GM23248 (cell line): Measurements from ENCODE around the gene GPATCH8. TPM values are rescaled to one million over a fixed set of nuclear protein-coding genes. Genes with fewer than 3 reads are reported as not detected.
A peak's percentile ranks its signal among the peaks of the same experiment; 100 is the strongest.

Experiments
- DNase-seq: peaks from one replicate; pipeline ENCODE4 v3.0.0-alpha.2; 2015
- H2AFZ ChIP-seq: fragments of 200-600 bp; sonication (generic); 2 replicates; pipeline ENCODE4 v1.6.1; 2016; ENCODE audit warnings: antibody characterized with exemption
- H3F3A ChIP-seq: fragments of 200-600 bp; sonication (generic); 2 replicates; pipeline ENCODE4 v1.6.1; 2016; ENCODE audit warnings: mild to moderate bottlenecking, antibody characterized with exemption, mixed run types; ENCODE audit not compliant: insufficient read depth
- H3K27ac ChIP-seq: fragments of 200-600 bp; sonication (generic); 2 replicates; pipeline ENCODE4 v1.5.1; 2016; ENCODE audit warnings: mild to moderate bottlenecking
- H3K27me3 ChIP-seq: fragments of 200-600 bp; sonication (generic); replicated peaks from 2 replicates; pipeline ENCODE4 v1.6.1; 2016; ENCODE audit warnings: mild to moderate bottlenecking; ENCODE audit not compliant: insufficient read depth
- H3K36me3 ChIP-seq: fragments of 200-600 bp; sonication (generic); 2 replicates; pipeline ENCODE4 v1.6.1; 2016; ENCODE audit warnings: low read depth, mild to moderate bottlenecking
- H3K4me1 ChIP-seq: fragments of 200-600 bp; sonication (generic); 2 replicates; pipeline ENCODE4 v1.6.1; 2016; ENCODE audit warnings: mild to moderate bottlenecking; ENCODE audit not compliant: insufficient read depth
- H3K4me2 ChIP-seq: fragments of 200-600 bp; sonication (generic); one replicate; pipeline ENCODE4 v1.6.1; 2016; ENCODE audit warnings: mild to moderate bottlenecking; ENCODE audit not compliant: unreplicated experiment
- H3K4me3 ChIP-seq: fragments of 200-600 bp; sonication (generic); 2 replicates; pipeline ENCODE4 v1.5.1; 2016; ENCODE audit warnings: mild to moderate bottlenecking
- H3K79me2 ChIP-seq: fragments of 200-600 bp; sonication (generic); 2 replicates; pipeline ENCODE4 v1.6.1; 2016; ENCODE audit warnings: mild to moderate bottlenecking; ENCODE audit not compliant: insufficient read depth
- H3K9ac ChIP-seq: fragments of 200-600 bp; sonication (generic); 2 replicates; pipeline ENCODE4 v1.6.1; 2016; ENCODE audit warnings: mild to moderate bottlenecking
- H3K9me2 ChIP-seq: fragments of 200-600 bp; sonication (generic); 2 replicates; pipeline ENCODE4 v1.6.1; 2016; ENCODE audit warnings: mixed run types, mild to moderate bottlenecking, moderate library complexity; ENCODE audit not compliant: insufficient read depth
- H3K9me3 ChIP-seq: fragments of 200-600 bp; sonication (generic); one replicate; pipeline ENCODE4 v1.6.1; 2017; ENCODE audit warnings: low read depth
- H4K20me1 ChIP-seq: fragments of 200-600 bp; sonication (generic); 2 replicates; pipeline ENCODE4 v1.6.0; 2016; ENCODE audit not compliant: insufficient read depth
- EZH2 ChIP-seq: fragments of 200-600 bp; sonication (generic); IDR thresholded peaks from 2 replicates; pipeline ENCODE4 v1.6.1; 2018; ENCODE audit warnings: antibody characterized with exemption, mild to moderate bottlenecking; ENCODE audit not compliant: insufficient read depth, poor library complexity, severe bottlenecking
- EZH2phosphoT487 ChIP-seq: fragments of 200-600 bp; sonication (generic); IDR thresholded peaks from 2 replicates; pipeline ENCODE4 v1.6.1; 2018; ENCODE audit warnings: antibody characterized with exemption, moderate library complexity, mild to moderate bottlenecking, low read depth; ENCODE audit not compliant: insufficient read depth
- WGBS, 2 experiments: methylation state at CpG; one replicate each; pipeline ENCODE4 v1.1.6; 2015 to 2017; ENCODE audit warnings: low lambda C conversion rate in 2 of 2, low coverage in 1 of 2; ENCODE audit errors: missing lambda C conversion rate in 2 of 2; 5-methylcytosine and 5-hydroxymethylcytosine counted together
- in situ Hi-C: fragments of 300-500 bp; cut with MboI; formaldehyde crosslinking; loops from 2 replicates; pipeline ENCODE4 v1.15.0; 2020
- polyA plus RNA-seq: library from polyadenylated mRNA; unstranded; fragments of >200 nt; fragmentation: Nextera tagmentation; extraction: Ambion mirVana; gene quantifications from 2 replicates; pipeline ENCODE4 v1.2.1, GENCODE V29; 2016
- total RNA-seq: library from RNA; depleted of rRNA; stranded (reverse); fragments of >200 nt; shearing (Covaris generic); gene quantifications from 2 replicates; pipeline ENCODE4 v1.2.3, GENCODE V29; 2014

GPATCH8 gene
- total and polyA plus RNA-seq, 2 experiments from 2014 or later = 18.0 to 28.4 TPM

DNA sequence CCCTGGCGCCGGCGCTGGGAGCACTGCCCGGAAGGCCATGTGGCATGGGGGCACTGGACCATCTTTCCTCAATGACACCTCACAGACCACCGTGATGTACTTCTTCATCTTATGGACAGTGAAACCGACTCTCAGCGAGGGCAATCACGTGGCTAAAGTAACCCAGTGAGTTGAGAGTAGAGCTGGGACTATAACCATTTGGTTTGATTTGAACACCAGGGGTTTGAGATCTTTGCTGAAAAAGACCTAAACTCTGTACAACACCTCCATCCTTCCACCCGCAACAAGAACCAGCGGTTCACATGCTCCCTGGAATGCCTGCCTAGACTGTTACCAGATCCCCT, 117.1 kb downstream of the GPATCH8 start:
- no peaks in the 10 kb centered on the region for H3K9me3 ChIP-seq
- H3K4me2 ChIP-seq = peak overlapping the region; percentile 80
- H3K4me1 ChIP-seq = no peaks in the 10 kb centered on the region
- peaks cover 5% of the 10 kb centered on the region; the same call in 1 of the 2 replicates for H3F3A ChIP-seq
- H3K27ac ChIP-seq = no peak overlapping the region
- peak overlapping the region; percentile 74 for H3K4me3 ChIP-seq
- DNase-seq = no peak
- in situ Hi-C loops = no loop called here
- no peaks in the 10 kb centered on the region for H3K36me3 ChIP-seq
- H2AFZ ChIP-seq = peak overlapping the region; percentile 96
- no peaks in the 10 kb centered on the region for H3K9me2 ChIP-seq
- TF ChIP-seq EZH2phosphoT487 (no peak), EZH2 (no peak)
- H4K20me1 ChIP-seq = no peaks in the 10 kb centered on the region
- H3K27me3 ChIP-seq = peaks cover 24% of the 10 kb centered on the region
- H3K9ac ChIP-seq = peak overlapping the region; percentile 68; the same call in 1 of the 2 replicates
- WGBS, 2 experiments = 33 to 34% methylated on average over 10 of the region's 10 CpGs
- H3K79me2 ChIP-seq = no peaks in the 10 kb centered on the region

DNA sequence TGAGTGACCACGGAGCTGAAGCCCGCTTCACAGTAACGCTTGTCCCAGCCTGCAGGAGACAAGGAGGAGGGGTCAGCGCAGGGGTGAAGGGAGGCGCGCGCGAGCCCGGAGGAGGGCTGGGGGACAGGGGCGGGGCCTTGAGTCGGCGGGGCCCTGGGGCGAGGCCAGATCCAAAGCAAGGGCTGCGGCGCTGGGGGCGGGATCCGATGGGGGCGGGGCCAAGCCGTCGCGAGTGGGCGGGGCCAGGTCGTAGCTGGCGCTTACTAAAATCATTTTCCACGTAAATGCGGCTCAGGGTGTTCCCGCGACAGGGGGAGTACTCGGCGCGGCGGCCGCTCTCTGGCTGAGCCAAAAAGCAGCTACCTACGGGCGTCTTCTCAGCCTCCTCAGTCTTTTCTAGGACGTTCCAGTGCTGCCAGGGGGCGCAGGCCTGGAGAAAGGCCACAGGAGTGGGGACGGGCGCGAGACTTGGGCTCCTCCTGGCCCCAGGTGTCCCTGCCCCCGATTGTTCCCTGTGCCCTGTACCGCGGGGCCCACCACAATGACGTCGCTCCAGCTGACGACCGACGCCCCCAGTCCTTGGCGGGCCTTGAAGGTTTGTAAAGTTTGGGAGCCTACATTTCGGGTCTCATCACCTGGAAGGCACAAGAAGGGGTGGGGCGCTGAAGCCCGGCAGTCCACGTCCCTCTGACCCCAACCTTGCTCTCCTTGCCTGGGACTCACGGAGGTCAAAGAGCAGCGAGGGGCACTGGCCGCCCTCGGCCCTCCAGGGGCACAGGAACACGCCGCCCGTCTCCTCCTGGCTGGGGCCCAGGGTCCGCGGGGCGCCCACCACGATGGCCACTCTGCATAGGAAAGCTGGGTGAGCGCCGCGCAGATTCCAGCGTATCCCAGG, 117.7 kb downstream of the GPATCH8 start:
- TF ChIP-seq EZH2phosphoT487 (no peak), EZH2 (peak; percentile 36)
- peak overlapping the region; percentile 96 for H2AFZ ChIP-seq
- H3K79me2 ChIP-seq = no peaks in the 10 kb centered on the region
- DNase-seq = peak; percentile 73
- 0 out of 2 replicates have a peak, but pooled peaks cover under 1% of the 10 kb centered on the region for H3F3A ChIP-seq
- no peaks in the 10 kb centered on the region for H3K9me3 ChIP-seq
- WGBS, 2 experiments = 5 to 6% methylated on average over 47 to 51 of the region's 68 CpGs
- H3K36me3 ChIP-seq = no peaks in the 10 kb centered on the region
- no peaks in the 10 kb centered on the region for H3K9me2 ChIP-seq
- peak overlapping the region; percentile 74 for H3K4me3 ChIP-seq
- no peaks in the 10 kb centered on the region for H3K4me1 ChIP-seq
- peak overlapping the region; percentile 68 for H3K9ac ChIP-seq
- H3K27ac ChIP-seq = no peak overlapping the region
- H3K27me3 ChIP-seq = peaks cover 24% of the 10 kb centered on the region
- no peaks in the 10 kb centered on the region for H4K20me1 ChIP-seq
- in situ Hi-C loops = no loop called here
- peak overlapping the region; percentile 80 for H3K4me2 ChIP-seq

DNA sequence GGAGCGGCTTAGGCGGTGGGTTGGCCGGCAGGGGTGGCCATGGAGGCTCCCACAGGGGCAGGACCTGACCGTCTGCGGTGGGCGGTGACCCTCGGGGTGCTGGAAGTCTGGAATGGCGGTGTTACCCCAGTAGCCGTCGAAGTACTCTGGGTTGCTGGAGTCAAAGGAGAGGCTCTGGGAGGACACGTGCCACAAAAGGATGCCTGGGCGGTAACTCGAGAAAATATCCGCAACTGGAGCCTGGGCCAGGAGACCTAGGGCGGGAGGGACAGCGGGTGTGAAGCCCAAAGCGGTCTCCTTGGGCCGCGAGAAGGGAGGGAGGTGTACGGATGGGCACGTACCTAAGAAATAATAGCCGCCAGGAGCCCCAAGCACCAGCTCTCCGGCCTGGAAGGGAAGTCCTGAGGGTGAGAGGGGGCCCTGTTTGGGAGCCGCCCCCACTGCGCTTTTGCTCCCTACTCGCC, 118.4 kb downstream of the GPATCH8 start:
- Histone ChIP-seq H3F3A (no peaks in the 10 kb centered on the region), H3K9me3 (no peaks in the 10 kb centered on the region), H3K4me3 (peak overlapping the region; percentile 74), H3K4me1 (no peaks in the 10 kb centered on the region), H3K27me3 (peaks cover 24% of the 10 kb centered on the region), H4K20me1 (no peaks in the 10 kb centered on the region), H3K9me2 (no peaks in the 10 kb centered on the region), H3K36me3 (no peaks in the 10 kb centered on the region), H3K27ac (no peak overlapping the region), H3K9ac (peak overlapping the region; percentile 10; the same call in 1 of the 2 replicates), H2AFZ (peak overlapping the region; percentile 96), H3K79me2 (no peaks in the 10 kb centered on the region), H3K4me2 (peak overlapping the region; percentile 80)
- in situ Hi-C loops = no loop called here
- WGBS, 2 experiments = 2% methylated on average over 15 to 26 of the region's 26 CpGs
- peak; percentile 33 for DNase-seq
- TF ChIP-seq EZH2 (peak; percentile 83), EZH2phosphoT487 (no peak)

DNA sequence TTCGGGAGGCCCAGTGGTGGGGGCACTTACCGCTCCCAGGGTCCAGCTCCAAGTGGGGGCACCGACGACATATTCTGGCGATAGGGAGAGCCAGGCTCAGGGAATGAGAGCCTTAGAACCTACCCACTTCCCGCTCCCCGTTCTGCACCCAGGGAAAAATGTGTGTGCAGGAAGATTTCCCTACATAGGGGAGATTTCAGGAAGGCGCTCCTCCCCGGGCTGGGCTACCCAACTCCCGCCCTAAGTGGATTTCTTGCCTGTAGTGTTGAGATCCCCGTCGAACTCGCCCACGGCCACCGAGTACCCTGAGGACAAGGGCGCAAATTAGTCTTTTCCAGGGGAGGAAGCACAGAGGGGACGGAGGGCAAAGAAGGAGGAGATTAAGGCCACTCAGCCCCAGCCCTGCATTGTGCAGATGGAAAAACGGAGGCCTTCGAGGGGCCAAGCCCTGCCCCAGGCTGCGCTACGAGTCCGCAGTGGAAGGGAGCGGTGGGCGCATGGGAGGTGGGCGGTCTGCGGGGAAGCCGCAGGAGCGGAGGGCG, 118.9 kb downstream of the GPATCH8 start:
- WGBS, 2 experiments = 11% methylated on average over 19 to 29 of the region's 29 CpGs
- TF ChIP-seq EZH2phosphoT487 (no peak), EZH2 (no peak)
- Histone ChIP-seq H2AFZ (peak overlapping the region; percentile 96; the same call in 1 of the 2 replicates), H3K9ac (no peak overlapping the region), H3K27me3 (peaks cover 24% of the 10 kb centered on the region), H3F3A (no peaks in the 10 kb centered on the region), H3K4me1 (no peaks in the 10 kb centered on the region), H3K79me2 (no peaks in the 10 kb centered on the region), H3K4me3 (peak overlapping the region; percentile 74; the same call in 1 of the 2 replicates), H3K27ac (no peak overlapping the region), H3K36me3 (no peaks in the 10 kb centered on the region), H3K4me2 (no peak overlapping the region), H3K9me3 (no peaks in the 10 kb centered on the region), H4K20me1 (no peaks in the 10 kb centered on the region), H3K9me2 (no peaks in the 10 kb centered on the region)
- in situ Hi-C loops = no loop called here
- no peak for DNase-seq
